Gastroesophageal sphincter (tissue), 2 donors: ENCODE data around the gene ADAMTSL3.

Experiments
- EP300 ChIP-seq: sonication (generic); formaldehyde crosslinking; IDR thresholded peaks from one replicate; pipeline ENCODE4 v1.6.1; 2017; ENCODE audit warnings: antibody characterized with exemption, mild to moderate bottlenecking
- POLR2A ChIP-seq, 2 donors: fragments of 450-650 bp; IDR thresholded peaks; one replicate each; pipeline ENCODE4 v1.6.1; 2017; ENCODE audit warnings: antibody characterized with exemption in 2 of 2, mild to moderate bottlenecking in 2 of 2, moderate library complexity in 1 of 2

DNA sequence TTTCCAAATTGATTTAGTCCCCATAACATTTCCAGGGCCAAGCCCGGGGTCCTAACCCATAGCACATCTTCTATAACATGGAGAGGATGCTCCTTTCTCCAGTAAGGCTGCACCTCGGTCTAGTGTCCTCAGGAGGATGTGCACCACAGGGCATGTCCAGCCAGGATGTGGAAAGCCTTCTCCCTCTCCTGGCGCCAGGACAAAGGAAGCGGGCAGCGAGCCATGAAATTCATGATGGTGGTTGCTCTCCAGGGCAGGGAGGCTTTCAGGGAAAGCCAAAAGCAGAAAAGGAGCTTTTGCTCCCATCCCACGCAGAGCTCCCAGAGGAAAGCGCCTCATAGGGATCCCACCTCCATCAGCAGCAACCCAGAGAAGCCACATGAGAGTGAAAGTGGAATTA lies 220.0 kb downstream of the ADAMTSL3 start:
- TF ChIP-seq EP300, result no peak
- TF ChIP-seq POLR2A (IDR thresholded peaks at IDR 0.05), result no peak
